Loucy (cell line): ENCODE data around the gene TYRO3.

Experiments
- H2AFZ ChIP-seq: fragments of 200-600 bp; sonication (generic); 2 replicates; pipeline ENCODE4 v1.6.0; 2016; ENCODE audit warnings: antibody characterized with exemption, mild to moderate bottlenecking, low read length, moderate library complexity
- H3F3A ChIP-seq: fragments of 200-600 bp; 2 replicates; pipeline ENCODE4 v1.6.0; 2016; ENCODE audit warnings: antibody characterized with exemption, low read depth, mild to moderate bottlenecking
- H3K27me3 ChIP-seq: fragments of 200-600 bp; sonication (generic); 2 replicates; pipeline ENCODE4 v1.6.1; 2014; ENCODE audit warnings: low read length, mild to moderate bottlenecking; ENCODE audit not compliant: insufficient read depth, poor library complexity, severe bottlenecking
- H3K36me3 ChIP-seq: fragments of 200-600 bp; sonication (generic); 2 replicates; pipeline ENCODE4 v1.6.1; 2016; ENCODE audit warnings: low read length; ENCODE audit not compliant: insufficient read depth
- H3K4me1 ChIP-seq: fragments of 200-600 bp; sonication (generic); 2 replicates; pipeline ENCODE4 v1.5.1; 2014; ENCODE audit warnings: low read length, mild to moderate bottlenecking; ENCODE audit not compliant: insufficient read depth, poor library complexity, severe bottlenecking
- H3K4me2 ChIP-seq: fragments of 200-600 bp; sonication (generic); 2 replicates; pipeline ENCODE4 v1.6.0; 2014; ENCODE audit warnings: antibody characterized with exemption, low read length, low read depth, mild to moderate bottlenecking; ENCODE audit not compliant: poor library complexity, severe bottlenecking
- H3K4me3 ChIP-seq: fragments of 200-600 bp; sonication (generic); 2 replicates; pipeline ENCODE4 v1.5.1; 2014; ENCODE audit warnings: low read length, mild to moderate bottlenecking, mixed read lengths; ENCODE audit not compliant: poor library complexity, severe bottlenecking
- H3K79me2 ChIP-seq: fragments of 200-600 bp; sonication (generic); 2 replicates; pipeline ENCODE4 v1.6.1; 2014; ENCODE audit warnings: low read length; ENCODE audit not compliant: insufficient read depth
- H3K9ac ChIP-seq: fragments of 200-600 bp; sonication (generic); 2 replicates; pipeline ENCODE4 v1.6.0; 2014; ENCODE audit warnings: mild to moderate bottlenecking, low read depth, low read length, moderate library complexity; ENCODE audit not compliant: poor library complexity, severe bottlenecking
- H3K9me2 ChIP-seq: fragments of 200-600 bp; sonication (generic); replicated peaks from 2 replicates; pipeline ENCODE4 v1.6.1; 2016; ENCODE audit warnings: low read depth, low read length, mixed read lengths
- H3K9me3 ChIP-seq: fragments of 200-600 bp; sonication (generic); 2 replicates; pipeline ENCODE4 v1.6.1; 2014; ENCODE audit warnings: mild to moderate bottlenecking, antibody characterized with exemption, low read length, low read depth; ENCODE audit not compliant: insufficient read depth
- H4K20me1 ChIP-seq: fragments of 200-600 bp; sonication (generic); 2 replicates; pipeline ENCODE4 v1.6.0; 2014; ENCODE audit warnings: antibody characterized with exemption, low read length, mild to moderate bottlenecking; ENCODE audit not compliant: insufficient read depth, poor library complexity, severe bottlenecking
- CTCF ChIP-seq: fragments of 200-600 bp; sonication (generic); conservative IDR thresholded peaks from 2 replicates; pipeline ENCODE4 v1.5.1; 2014; ENCODE audit warnings: mild to moderate bottlenecking, antibody characterized with exemption, low read length
- EZH2phosphoT487 ChIP-seq: fragments of 200-600 bp; IDR thresholded peaks from 2 replicates; pipeline ENCODE4 v1.6.1; 2018; ENCODE audit warnings: antibody characterized with exemption, mild to moderate bottlenecking, moderate library complexity, borderline replicate concordance

TYRO3 gene

GRCh38 chr15:41544650-41545015 lies 14.4 kb upstream of the TYRO3 start:
- no peaks in the 10 kb centered on the region for H3K27me3 ChIP-seq
- H3K9me2 ChIP-seq: no peaks in the 10 kb centered on the region
- no peaks in the 10 kb centered on the region for H3K9me3 ChIP-seq
- no peaks in the 10 kb centered on the region for H3K36me3 ChIP-seq
- no peaks in the 10 kb centered on the region for H3F3A ChIP-seq
- H3K4me2 ChIP-seq: peak overlapping the region; percentile 97
- peak overlapping the region; percentile 97; the same call in 1 of the 2 replicates for H2AFZ ChIP-seq
- H3K4me1 ChIP-seq: peaks cover 7% of the 10 kb centered on the region
- no peak for TF ChIP-seq CTCF
- TF ChIP-seq EZH2phosphoT487: no peak
- no peaks in the 10 kb centered on the region for H4K20me1 ChIP-seq
- H3K9ac ChIP-seq: peak overlapping the region; percentile 91
- peak overlapping the region; percentile 100 for H3K4me3 ChIP-seq
- H3K79me2 ChIP-seq: peaks cover 13% of the 10 kb centered on the region

GRCh38 chr15:41545218-41545617 lies 13.8 kb upstream of the TYRO3 start:
- no peak for TF ChIP-seq EZH2phosphoT487
- TF ChIP-seq CTCF: no peak
- peaks cover 13% of the 10 kb centered on the region for H3K79me2 ChIP-seq
- no peak overlapping the region for H2AFZ ChIP-seq
- H3K9me2 ChIP-seq: no peaks in the 10 kb centered on the region
- H3K4me2 ChIP-seq: no peak overlapping the region
- no peaks in the 10 kb centered on the region for H3K27me3 ChIP-seq
- H3K9me3 ChIP-seq: no peaks in the 10 kb centered on the region
- no peaks in the 10 kb centered on the region for H3F3A ChIP-seq
- H3K36me3 ChIP-seq: no peaks in the 10 kb centered on the region
- no peaks in the 10 kb centered on the region for H4K20me1 ChIP-seq
- peaks cover 11% of the 10 kb centered on the region for H3K4me1 ChIP-seq
- H3K9ac ChIP-seq: no peak overlapping the region
- no peak overlapping the region for H3K4me3 ChIP-seq

GRCh38 chr15:41546851-41547786 lies 11.9 kb upstream of the TYRO3 start:
- H3K36me3 ChIP-seq: no peaks in the 10 kb centered on the region
- H3K9me3 ChIP-seq: no peaks in the 10 kb centered on the region
- H3K4me1 ChIP-seq: peaks cover 15% of the 10 kb centered on the region
- no peak overlapping the region for H3K4me3 ChIP-seq
- H3K9me2 ChIP-seq: no peaks in the 10 kb centered on the region
- no peaks in the 10 kb centered on the region for H3F3A ChIP-seq
- H3K27me3 ChIP-seq: no peaks in the 10 kb centered on the region
- no peak overlapping the region for H3K4me2 ChIP-seq
- TF ChIP-seq EZH2phosphoT487 (no peak), CTCF (no peak)
- no peaks in the 10 kb centered on the region for H4K20me1 ChIP-seq
- no peak overlapping the region for H3K9ac ChIP-seq
- H2AFZ ChIP-seq: no peak overlapping the region
- H3K79me2 ChIP-seq: peaks cover 13% of the 10 kb centered on the region
